GM12878 (cell line): ENCODE measurements around the gene TNF. TPM values are rescaled to one million over a fixed set of nuclear protein-coding genes. Genes with fewer than 3 reads are reported as not detected.

Source experiments
- ETV6 ChIP-seq, 2 experiments: fragments of 450-650 bp in 1 of 2; IDR thresholded peaks in 1 of 2; conservative IDR thresholded peaks in 1 of 2; 2 replicates each; pipeline ENCODE4 v1.6.1; 2014; ENCODE audit warnings: antibody characterized with exemption in 1 of 2, borderline replicate concordance in 1 of 2, low read depth in 1 of 2, mild to moderate bottlenecking in 1 of 2, moderate library complexity in 1 of 2
- FOXK2 ChIP-seq: fragments of 450-650 bp; IDR thresholded peaks from 2 replicates; pipeline ENCODE4 v1.6.1; 2017; ENCODE audit warnings: mild to moderate bottlenecking, moderate library complexity
- FOXM1 ChIP-seq: IDR thresholded peaks from 2 replicates; pipeline ENCODE4 v1.6.1; 2012; ENCODE audit warnings: low read depth, mild to moderate bottlenecking, inconsistent platforms, low read length, moderate library complexity
- MLLT1 ChIP-seq: fragments of 450-650 bp; IDR thresholded peaks from 2 replicates; pipeline ENCODE4 v1.6.1; 2016; ENCODE audit warnings: mild to moderate bottlenecking
- NBN ChIP-seq: fragments of 450-650 bp; IDR thresholded peaks from 2 replicates; pipeline ENCODE4 v1.6.1; 2016
- RAD21 ChIP-seq: IDR thresholded peaks from 2 replicates; pipeline ENCODE4 v1.6.1; 2011; ENCODE audit warnings: mild to moderate bottlenecking, low read depth, low read length, moderate library complexity; ENCODE audit not compliant: insufficient read depth
- RELB ChIP-seq: fragments of 450-650 bp; IDR thresholded peaks from 2 replicates; pipeline ENCODE4 v1.6.1; 2017; ENCODE audit warnings: low read depth, mild to moderate bottlenecking, moderate library complexity
- SPI1 ChIP-seq: IDR thresholded peaks from 2 replicates; pipeline ENCODE4 v1.6.1; 2011; ENCODE audit warnings: low read depth, mild to moderate bottlenecking, low read length, moderate library complexity, borderline replicate concordance; ENCODE audit not compliant: insufficient read depth
- YY1 ChIP-seq: IDR thresholded peaks from 2 replicates; pipeline ENCODE4 v1.6.1; 2011; ENCODE audit warnings: low read depth, mild to moderate bottlenecking, low read length
- polyA plus RNA-seq, 11 experiments: library from polyadenylated mRNA; depleted of rRNA in 4 of 11; unstranded in 6 of 11; stranded (reverse) in 5 of 11; fragments of >200 nt; fragmentation: Nextera tagmentation in 4 of 11; fragmentation: Illumina TruSeq in 1 of 11; extraction: Ambion mirVana in 4 of 11; extraction: Trizol in 1 of 11; gene quantifications; 1 replicate in 1 of 11; 2 replicates in 10 of 11; pipeline versions ENCODE4 v1.2.1 to v1.2.3, GENCODE V29; 2011 to 2016; ENCODE audit warnings: inconsistent platforms in 2 of 11, missing spikeins in 2 of 11, low read depth in 1 of 11
- total RNA-seq, 4 experiments: library from RNA; depleted of rRNA in 3 of 4; stranded (reverse); fragments of >200 nt in 3 of 4; fragmentation: Illumina TruSeq in 1 of 4; extraction: Trizol in 1 of 4; gene quantifications; 2 replicates each; pipeline versions ENCODE4 v1.2.1 to v1.2.3, GENCODE V29; 2013 to 2021
- TF ChIP-seq, protein P1 (sequence below): fragments of 450-650 bp; IDR thresholded peaks from 2 replicates; pipeline ENCODE4 v1.6.1; 2017; ENCODE audit warnings: mild to moderate bottlenecking, moderate library complexity

TNF gene
- total and polyA plus RNA-seq, 10 of the 15 experiments (the other 5 are each of a cell fraction or from before 2014, with no cell fraction given) = 18.0 to 94.8 (median 61.9) TPM

GRCh38 chr6:31551371-31551770 lies 24.0 kb upstream of the TNF start (continued):
- TF ChIP-seq, protein P1, sequence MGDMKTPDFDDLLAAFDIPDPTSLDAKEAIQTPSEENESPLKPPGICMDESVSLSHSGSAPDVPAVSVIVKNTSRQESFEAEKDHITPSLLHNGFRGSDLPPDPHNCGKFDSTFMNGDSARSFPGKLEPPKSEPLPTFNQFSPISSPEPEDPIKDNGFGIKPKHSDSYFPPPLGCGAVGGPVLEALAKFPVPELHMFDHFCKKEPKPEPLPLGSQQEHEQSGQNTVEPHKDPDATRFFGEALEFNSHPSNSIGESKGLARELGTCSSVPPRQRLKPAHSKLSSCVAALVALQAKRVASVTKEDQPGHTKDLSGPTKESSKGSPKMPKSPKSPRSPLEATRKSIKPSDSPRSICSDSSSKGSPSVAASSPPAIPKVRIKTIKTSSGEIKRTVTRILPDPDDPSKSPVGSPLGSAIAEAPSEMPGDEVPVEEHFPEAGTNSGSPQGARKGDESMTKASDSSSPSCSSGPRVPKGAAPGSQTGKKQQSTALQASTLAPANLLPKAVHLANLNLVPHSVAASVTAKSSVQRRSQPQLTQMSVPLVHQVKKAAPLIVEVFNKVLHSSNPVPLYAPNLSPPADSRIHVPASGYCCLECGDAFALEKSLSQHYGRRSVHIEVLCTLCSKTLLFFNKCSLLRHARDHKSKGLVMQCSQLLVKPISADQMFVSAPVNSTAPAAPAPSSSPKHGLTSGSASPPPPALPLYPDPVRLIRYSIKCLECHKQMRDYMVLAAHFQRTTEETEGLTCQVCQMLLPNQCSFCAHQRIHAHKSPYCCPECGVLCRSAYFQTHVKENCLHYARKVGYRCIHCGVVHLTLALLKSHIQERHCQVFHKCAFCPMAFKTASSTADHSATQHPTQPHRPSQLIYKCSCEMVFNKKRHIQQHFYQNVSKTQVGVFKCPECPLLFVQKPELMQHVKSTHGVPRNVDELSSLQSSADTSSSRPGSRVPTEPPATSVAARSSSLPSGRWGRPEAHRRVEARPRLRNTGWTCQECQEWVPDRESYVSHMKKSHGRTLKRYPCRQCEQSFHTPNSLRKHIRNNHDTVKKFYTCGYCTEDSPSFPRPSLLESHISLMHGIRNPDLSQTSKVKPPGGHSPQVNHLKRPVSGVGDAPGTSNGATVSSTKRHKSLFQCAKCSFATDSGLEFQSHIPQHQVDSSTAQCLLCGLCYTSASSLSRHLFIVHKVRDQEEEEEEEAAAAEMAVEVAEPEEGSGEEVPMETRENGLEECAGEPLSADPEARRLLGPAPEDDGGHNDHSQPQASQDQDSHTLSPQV = peak; percentile 47; the same call in 1 of the 2 replicates
- peak; percentile 60 for TF ChIP-seq MLLT1
- peak; percentile 50; the same call in 1 of the 2 replicates for TF ChIP-seq NBN
- peak; percentile 59; the same call in 1 of the 2 replicates for TF ChIP-seq FOXM1
- peak; percentile 43 for TF ChIP-seq FOXK2
- TF ChIP-seq YY1 = peak; percentile 70
- peak; percentile 53 for TF ChIP-seq RELB
- peak in 1 of 2 experiments; percentile 50; a peak in 1 of 4 replicates for TF ChIP-seq ETV6 (conservative IDR thresholded peaks at IDR 0.05 in 1 of 2, IDR thresholded peaks at IDR 0.05 in 1 of 2; ENCODE audit: borderline replicate concordance in 1 of 2, low read depth in 1 of 2)
- TF ChIP-seq RAD21 = peak; percentile 97
- peak; percentile 17; the same call in 1 of the 2 replicates for TF ChIP-seq SPI1
